ENCODE data around the gene KCNK10. TPM values are rescaled to one million over a fixed set of nuclear protein-coding genes. Genes with fewer than 3 reads are reported as not detected.

KCNK10 gene
- total and polyA plus RNA-seq, 2 experiments from 2014 or later, result not detected

GRCh38 chr14:88209273-88209672, 113.8 kb downstream of the KCNK10 start:
- no peak for DNase-seq
- in situ Hi-C loops (cut with MboI), result no loop called here
- Histone ChIP-seq H4K20me1 (ENCODE audit: insufficient read depth) (no peaks in the 10 kb centered on the region), H3K79me2 (ENCODE audit: insufficient read depth) (no peaks in the 10 kb centered on the region), H3K9me3 (ENCODE audit: low read depth) (no peaks in the 10 kb centered on the region), H3K4me2 (ENCODE audit: unreplicated experiment) (no peak overlapping the region), H2AFZ (no peak overlapping the region), H3K27me3 (replicated peaks; ENCODE audit: insufficient read depth) (no peaks in the 10 kb centered on the region), H3K9me2 (ENCODE audit: insufficient read depth) (no peaks in the 10 kb centered on the region), H3K36me3 (ENCODE audit: low read depth) (no peaks in the 10 kb centered on the region), H3K4me1 (ENCODE audit: insufficient read depth) (no peaks in the 10 kb centered on the region), H3K9ac (no peak overlapping the region), H3F3A (ENCODE audit: insufficient read depth) (no peaks in the 10 kb centered on the region), H3K27ac (no peak overlapping the region), H3K4me3 (no peak overlapping the region)
- TF ChIP-seq EZH2 (IDR thresholded peaks at IDR 0.05; ENCODE audit: insufficient read depth, poor library complexity, severe bottlenecking) (no peak), EZH2phosphoT487 (IDR thresholded peaks at IDR 0.05; ENCODE audit: insufficient read depth, low read depth) (no peak)
- 56 to 60% methylated on average over 16 to 17 of the region's 17 CpGs for WGBS, 2 experiments (ENCODE audit: low coverage in 1 of 2, low lambda C conversion rate in 2 of 2, missing lambda C conversion rate in 2 of 2)

GRCh38 chr14:88208858-88209257, 114.2 kb downstream of the KCNK10 start:
- in situ Hi-C loops (cut with MboI), result no loop called here
- no peak for TF ChIP-seq EZH2 (IDR thresholded peaks at IDR 0.05; ENCODE audit: insufficient read depth, poor library complexity, severe bottlenecking)
- no peak overlapping the region for H3K4me2 ChIP-seq (ENCODE audit: unreplicated experiment)
- no peaks in the 10 kb centered on the region for H3K79me2 ChIP-seq (ENCODE audit: insufficient read depth)
- no peak overlapping the region for H3K4me3 ChIP-seq
- H3K36me3 ChIP-seq (ENCODE audit: low read depth), result no peaks in the 10 kb centered on the region
- no peak overlapping the region for H2AFZ ChIP-seq
- no peaks in the 10 kb centered on the region for H4K20me1 ChIP-seq (ENCODE audit: insufficient read depth)
- no peaks in the 10 kb centered on the region for H3K4me1 ChIP-seq (ENCODE audit: insufficient read depth)
- H3K9me2 ChIP-seq (ENCODE audit: insufficient read depth), result no peaks in the 10 kb centered on the region
- H3K9me3 ChIP-seq (ENCODE audit: low read depth), result no peaks in the 10 kb centered on the region
- H3K9ac ChIP-seq, result no peak overlapping the region
- H3K27me3 ChIP-seq (replicated peaks; ENCODE audit: insufficient read depth), result no peaks in the 10 kb centered on the region
- H3K27ac ChIP-seq, result no peak overlapping the region
- H3F3A ChIP-seq (ENCODE audit: insufficient read depth), result no peaks in the 10 kb centered on the region
- no peak for DNase-seq
- 40 to 43% methylated on average over 5 of the region's 5 CpGs for WGBS, 2 experiments (ENCODE audit: low coverage in 1 of 2, low lambda C conversion rate in 2 of 2, missing lambda C conversion rate in 2 of 2)

GRCh38 chr14:88204221-88204620, 118.8 kb downstream of the KCNK10 start:
- Histone ChIP-seq H3K4me2 (ENCODE audit: unreplicated experiment) (no peak overlapping the region), H3K36me3 (ENCODE audit: low read depth) (no peaks in the 10 kb centered on the region), H3K9me2 (ENCODE audit: insufficient read depth) (no peaks in the 10 kb centered on the region), H3K27me3 (replicated peaks; ENCODE audit: insufficient read depth) (no peaks in the 10 kb centered on the region), H3K9me3 (ENCODE audit: low read depth) (no peaks in the 10 kb centered on the region), H3K79me2 (ENCODE audit: insufficient read depth) (no peaks in the 10 kb centered on the region), H3K4me3 (no peak overlapping the region), H2AFZ (no peak overlapping the region), H3K9ac (no peak overlapping the region), H3K27ac (no peak overlapping the region), H3K4me1 (ENCODE audit: insufficient read depth) (no peaks in the 10 kb centered on the region), H4K20me1 (ENCODE audit: insufficient read depth) (no peaks in the 10 kb centered on the region), H3F3A (ENCODE audit: insufficient read depth) (no peaks in the 10 kb centered on the region)
- TF ChIP-seq EZH2phosphoT487 (IDR thresholded peaks at IDR 0.05; ENCODE audit: insufficient read depth, low read depth), result no peak
- TF ChIP-seq EZH2 (IDR thresholded peaks at IDR 0.05; ENCODE audit: insufficient read depth, poor library complexity, severe bottlenecking), result no peak
- WGBS, 2 experiments (ENCODE audit: low coverage in 1 of 2, low lambda C conversion rate in 2 of 2, missing lambda C conversion rate in 2 of 2), result 27 to 34% methylated on average over 4 of the region's 4 CpGs
- DNase-seq, result no peak
- in situ Hi-C loops (cut with MboI), result no loop called here

- no peaks in the 10 kb centered on the region for H4K20me1 ChIP-seq (ENCODE audit: insufficient read depth)
- no peaks in the 10 kb centered on the region for H3F3A ChIP-seq (ENCODE audit: insufficient read depth)
- H3K79me2 ChIP-seq (ENCODE audit: insufficient read depth), result no peaks in the 10 kb centered on the region
- no peaks in the 10 kb centered on the region for H3K9me3 ChIP-seq (ENCODE audit: low read depth)
- H3K4me3 ChIP-seq, result no peak overlapping the region
- H3K4me1 ChIP-seq (ENCODE audit: insufficient read depth), result no peaks in the 10 kb centered on the region
- H2AFZ ChIP-seq, result no peak overlapping the region
- WGBS, 2 experiments (ENCODE audit: low coverage in 1 of 2, low lambda C conversion rate in 2 of 2, missing lambda C conversion rate in 2 of 2), result 19 to 29% methylated on average over 3 of the region's 3 CpGs
- H3K36me3 ChIP-seq (ENCODE audit: low read depth), result no peaks in the 10 kb centered on the region
- H3K27ac ChIP-seq, result no peak overlapping the region
- H3K9ac ChIP-seq, result no peak overlapping the region
- no peaks in the 10 kb centered on the region for H3K9me2 ChIP-seq (ENCODE audit: insufficient read depth)
- no peak for TF ChIP-seq EZH2phosphoT487 (IDR thresholded peaks at IDR 0.05; ENCODE audit: insufficient read depth, low read depth)
- no peak for TF ChIP-seq EZH2 (IDR thresholded peaks at IDR 0.05; ENCODE audit: insufficient read depth, poor library complexity, severe bottlenecking)
- no peak overlapping the region for H3K4me2 ChIP-seq (ENCODE audit: unreplicated experiment)
- in situ Hi-C loops (cut with MboI), result no loop called here
- no peak for DNase-seq
- no peaks in the 10 kb centered on the region for H3K27me3 ChIP-seq (replicated peaks; ENCODE audit: insufficient read depth)
These were observed 119.8 kb downstream of the KCNK10 start for GRCh38 chr14:88203291-88203690.

GRCh38 chr14:88202286-88202685, 120.8 kb downstream of the KCNK10 start:
- Histone ChIP-seq H3K4me1 (ENCODE audit: insufficient read depth) (no peaks in the 10 kb centered on the region), H4K20me1 (ENCODE audit: insufficient read depth) (no peaks in the 10 kb centered on the region), H3F3A (ENCODE audit: insufficient read depth) (no peaks in the 10 kb centered on the region), H3K4me3 (no peak overlapping the region), H3K9me3 (ENCODE audit: low read depth) (no peaks in the 10 kb centered on the region), H3K9ac (no peak overlapping the region), H3K36me3 (ENCODE audit: low read depth) (no peaks in the 10 kb centered on the region), H2AFZ (no peak overlapping the region), H3K27me3 (replicated peaks; ENCODE audit: insufficient read depth) (no peaks in the 10 kb centered on the region), H3K27ac (no peak overlapping the region), H3K79me2 (ENCODE audit: insufficient read depth) (no peaks in the 10 kb centered on the region), H3K9me2 (ENCODE audit: insufficient read depth) (no peaks in the 10 kb centered on the region), H3K4me2 (ENCODE audit: unreplicated experiment) (no peak overlapping the region)
- no peak for TF ChIP-seq EZH2phosphoT487 (IDR thresholded peaks at IDR 0.05; ENCODE audit: insufficient read depth, low read depth)
- TF ChIP-seq EZH2 (IDR thresholded peaks at IDR 0.05; ENCODE audit: insufficient read depth, poor library complexity, severe bottlenecking), result no peak
- in situ Hi-C loops (cut with MboI), result no loop called here
- no peak for DNase-seq
- WGBS, 2 experiments (ENCODE audit: low coverage in 1 of 2, low lambda C conversion rate in 2 of 2, missing lambda C conversion rate in 2 of 2), result 34 to 38% methylated on average over 4 of the region's 4 CpGs

Data from GM23248 (cell line).